Measurements from ENCODE around the gene SLC29A3. TPM values are rescaled to one million over a fixed set of nuclear protein-coding genes. Genes with fewer than 3 reads are reported as not detected.

The SLC29A3 gene
- total RNA-seq, 1 experiment from 2014 or later, result 9.2 TPM

DNA sequence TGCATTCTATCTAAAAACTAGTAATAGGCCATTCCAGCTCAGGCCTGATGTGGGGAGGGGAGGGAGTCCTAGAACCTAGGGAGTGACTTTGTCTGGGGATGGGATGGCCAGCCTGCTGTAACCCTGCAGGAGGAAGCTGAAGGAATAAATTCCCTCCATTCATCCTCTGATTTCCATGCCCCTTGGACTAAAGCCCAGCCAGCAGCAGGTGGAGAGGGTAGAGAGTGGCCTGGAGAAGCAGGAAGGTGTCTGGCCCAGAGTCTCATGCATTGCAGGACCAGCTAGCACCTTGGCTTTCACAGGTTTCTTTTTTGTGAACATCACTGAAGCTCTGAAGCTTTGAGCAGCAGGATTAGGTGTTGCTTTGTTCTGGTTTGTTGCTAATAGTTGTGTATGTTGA is 44.9 kb downstream of the SLC29A3 start:
- Histone ChIP-seq H2AFZ (ENCODE audit: low read length) (no peak overlapping the region), H3K27ac (ENCODE audit: insufficient read length, low read depth, low read length) (no peak overlapping the region), H3K23me2 (ENCODE audit: insufficient read length, low read depth, low read length, poor library complexity, severe bottlenecking) (no peaks in the 10 kb centered on the region), H3K79me1 (ENCODE audit: insufficient read depth, low read depth, low read length, poor library complexity, severe bottlenecking) (no peaks in the 10 kb centered on the region), H2BK120ac (ENCODE audit: low read depth, low read length, poor library complexity, severe bottlenecking) (no peak overlapping the region), H3K56ac (ENCODE audit: insufficient read length, low read depth, low read length) (no peak overlapping the region), H4K20me1 (ENCODE audit: control insufficient read depth, insufficient read depth, insufficient read length) (no peaks in the 10 kb centered on the region), H3T11ph (ENCODE audit: low read length) (no peak overlapping the region), H2BK15ac (ENCODE audit: low read depth, low read length) (no peak overlapping the region; the same call in 1 of the 2 replicates), H4K5ac (ENCODE audit: insufficient read length, low read depth, low read length) (no peak overlapping the region), H3K4me1 (ENCODE audit: insufficient read depth, low read length) (no peaks in the 10 kb centered on the region), H3K9ac (ENCODE audit: extremely low read depth, insufficient read length, low read length) (no peak overlapping the region), H4K91ac (ENCODE audit: insufficient read length, low read depth, low read length) (no peak overlapping the region), H3K4ac (ENCODE audit: low read depth, low read length) (no peak overlapping the region), H4K8ac (replicated peaks; ENCODE audit: insufficient read length, low read depth, low read length) (no peak overlapping the region), H2BK12ac (ENCODE audit: insufficient read length, low read depth, low read length) (no peak overlapping the region), H3K79me2 (ENCODE audit: insufficient read depth, low read length) (no peaks in the 10 kb centered on the region), H3K23ac (ENCODE audit: insufficient read length, low read depth, low read length) (no peak overlapping the region), H2AK5ac (ENCODE audit: insufficient read length, low read length) (no peak overlapping the region), H3K9me3 (ENCODE audit: control insufficient read depth, low read depth, low read length) (no peaks in the 10 kb centered on the region), H3K4me2 (ENCODE audit: insufficient read depth, insufficient read length, low read length) (no peak overlapping the region), H2BK5ac (ENCODE audit: insufficient read length, low read length) (no peak overlapping the region), H3K18ac (ENCODE audit: insufficient read length, low read depth, low read length) (no peak overlapping the region), H3K14ac (ENCODE audit: insufficient read depth, low read length) (no peak overlapping the region), H3K27me3 (ENCODE audit: insufficient read depth, low read length) (no peaks in the 10 kb centered on the region), H2BK20ac (ENCODE audit: low read depth, low read length, poor library complexity, severe bottlenecking) (no peak overlapping the region)
- no peak overlapping the region for H3K27ac Mint-ChIP-seq
- H3K4me1 Mint-ChIP-seq, result peaks cover 6 to 11% of the 10 kb centered on the region in 2 experiments
- H3K9me3 Mint-ChIP-seq, result no peaks in the 10 kb centered on the region
- TF ChIP-seq, protein P1, sequence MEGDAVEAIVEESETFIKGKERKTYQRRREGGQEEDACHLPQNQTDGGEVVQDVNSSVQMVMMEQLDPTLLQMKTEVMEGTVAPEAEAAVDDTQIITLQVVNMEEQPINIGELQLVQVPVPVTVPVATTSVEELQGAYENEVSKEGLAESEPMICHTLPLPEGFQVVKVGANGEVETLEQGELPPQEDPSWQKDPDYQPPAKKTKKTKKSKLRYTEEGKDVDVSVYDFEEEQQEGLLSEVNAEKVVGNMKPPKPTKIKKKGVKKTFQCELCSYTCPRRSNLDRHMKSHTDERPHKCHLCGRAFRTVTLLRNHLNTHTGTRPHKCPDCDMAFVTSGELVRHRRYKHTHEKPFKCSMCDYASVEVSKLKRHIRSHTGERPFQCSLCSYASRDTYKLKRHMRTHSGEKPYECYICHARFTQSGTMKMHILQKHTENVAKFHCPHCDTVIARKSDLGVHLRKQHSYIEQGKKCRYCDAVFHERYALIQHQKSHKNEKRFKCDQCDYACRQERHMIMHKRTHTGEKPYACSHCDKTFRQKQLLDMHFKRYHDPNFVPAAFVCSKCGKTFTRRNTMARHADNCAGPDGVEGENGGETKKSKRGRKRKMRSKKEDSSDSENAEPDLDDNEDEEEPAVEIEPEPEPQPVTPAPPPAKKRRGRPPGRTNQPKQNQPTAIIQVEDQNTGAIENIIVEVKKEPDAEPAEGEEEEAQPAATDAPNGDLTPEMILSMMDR (conservative IDR thresholded peaks at IDR 0.05), result no peak
- peaks cover 7 to 20% (median 12%) of the 10 kb centered on the region in 3 experiments; a peak in 6 of 7 replicates for H3K36me3 Mint-ChIP-seq (ENCODE audit: insufficient read depth in 1 of 3, low read depth in 3 of 3)
- no peaks in the 10 kb centered on the region for H3K27me3 Mint-ChIP-seq (ENCODE audit: low read depth)
- H3K4me3 Mint-ChIP-seq, result no peak overlapping the region
- no peak for DNase-seq

Data from H9 (cell line).